GM18861 (cell line): ENCODE data around the gene BACE1.

Experiments used
- ATAC-seq: cut with Tn5 transposase; IDR thresholded peaks from one replicate; pipeline ENCODE4 v1.9.1; 2021; ENCODE audit not compliant: unreplicated experiment

Gene BACE1

GRCh38 chr11:117309310-117309709 lies 6.7 kb downstream of the BACE1 start:
- ATAC-seq = no peak

- no peak for ATAC-seq
Measured at GRCh38 chr11:117305145-117305544, 10.9 kb downstream of the BACE1 start.

- ATAC-seq = no peak
Measured at GRCh38 chr11:117303646-117304315, 12.3 kb downstream of the BACE1 start.

- no peak for ATAC-seq
Measured at GRCh38 chr11:117303101-117303500, 13.0 kb downstream of the BACE1 start.

GRCh38 chr11:117302228-117302627 lies 13.8 kb downstream of the BACE1 start:
- ATAC-seq = no peak

DNA sequence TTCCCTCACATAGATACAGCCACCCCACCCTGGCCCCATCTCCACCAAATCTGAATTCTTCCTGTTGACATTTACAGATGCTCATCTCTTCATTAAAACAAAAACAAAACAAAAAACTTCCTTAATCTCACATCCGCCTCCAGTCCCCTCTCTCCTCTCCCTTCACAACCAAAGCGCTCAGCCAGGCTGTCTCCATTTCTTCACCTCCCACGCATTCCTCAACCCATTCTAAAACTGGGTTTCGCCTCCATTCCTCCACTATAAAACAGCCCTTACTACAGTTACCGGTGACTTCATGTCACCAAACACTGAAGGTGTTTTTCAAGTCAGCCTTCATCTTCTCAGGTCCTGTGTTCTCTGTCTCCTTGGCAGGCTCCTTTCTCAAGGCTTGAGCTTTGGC lies 15.3 kb downstream of the BACE1 start:
- no peak for ATAC-seq

DNA sequence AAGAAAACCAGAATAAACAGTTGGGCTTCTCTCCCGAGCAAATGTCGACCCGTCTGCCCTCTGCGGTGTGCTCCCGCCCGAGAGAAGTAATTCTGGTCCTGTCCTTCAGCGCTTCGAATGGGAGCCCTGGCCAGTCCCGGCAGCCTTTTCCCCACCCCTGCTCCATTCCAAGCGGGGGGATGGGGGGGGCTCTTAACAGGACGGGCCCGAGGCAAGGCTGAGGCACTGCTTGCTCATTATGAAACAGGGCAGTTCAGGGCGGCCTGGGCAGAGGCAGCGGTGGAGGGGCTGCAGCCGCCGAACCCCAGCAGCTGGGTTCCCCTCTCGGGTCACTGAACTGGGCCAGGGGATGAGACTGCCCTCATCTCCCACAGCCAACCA lies 15.8 kb downstream of the BACE1 start:
- ATAC-seq = no peak

DNA sequence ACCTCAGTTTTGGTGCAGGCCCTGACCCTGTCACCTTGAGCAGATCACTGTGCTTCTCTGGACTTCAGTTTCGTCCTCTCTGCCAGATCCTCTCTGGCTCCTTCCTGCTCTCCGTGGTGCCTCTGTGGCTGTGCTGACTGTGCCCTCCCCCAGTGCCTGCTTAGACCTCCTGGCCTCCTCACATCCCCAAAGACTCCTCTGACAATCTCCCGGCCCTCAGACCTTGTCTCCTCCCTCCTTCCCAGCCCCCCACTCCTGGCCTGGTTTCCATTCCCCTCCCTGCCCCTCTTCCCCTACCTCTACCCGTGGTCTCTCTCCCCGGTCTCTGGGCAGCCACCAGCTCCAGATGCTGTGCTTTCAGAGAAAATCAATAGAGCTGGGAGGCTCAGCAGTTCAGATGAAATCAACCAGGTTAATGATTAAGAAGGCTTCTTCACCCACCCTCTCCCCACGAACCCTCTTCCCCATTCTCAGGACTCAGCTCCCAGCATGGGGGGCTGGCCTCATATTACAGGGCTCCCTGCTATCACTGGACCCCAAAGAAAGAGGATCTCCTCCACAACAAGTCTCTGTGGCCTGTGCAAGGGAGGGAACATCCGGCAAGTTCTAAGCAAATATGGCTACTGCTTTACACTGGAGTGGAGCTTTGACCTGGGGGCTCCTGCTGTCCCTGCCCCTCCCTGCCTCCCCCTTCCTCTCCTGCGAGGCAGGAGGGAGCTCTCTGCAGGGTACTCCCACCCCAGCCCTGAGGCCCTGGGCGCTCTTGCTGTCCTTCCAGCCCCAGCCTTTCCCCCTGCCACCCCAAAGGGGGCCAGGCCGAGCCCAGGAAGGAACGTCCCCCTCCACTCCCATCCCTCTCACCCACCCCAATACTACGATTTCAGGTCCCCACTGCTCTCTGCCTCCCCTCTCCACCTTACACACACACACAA lies 16.4 kb downstream of the BACE1 start:
- ATAC-seq = no peak

GRCh38 chr11:117298195-117298594 lies 17.9 kb downstream of the BACE1 start:
- no peak for ATAC-seq

- no peak for ATAC-seq
Measured at GRCh38 chr11:117296881-117297280, 19.2 kb downstream of the BACE1 start.

DNA sequence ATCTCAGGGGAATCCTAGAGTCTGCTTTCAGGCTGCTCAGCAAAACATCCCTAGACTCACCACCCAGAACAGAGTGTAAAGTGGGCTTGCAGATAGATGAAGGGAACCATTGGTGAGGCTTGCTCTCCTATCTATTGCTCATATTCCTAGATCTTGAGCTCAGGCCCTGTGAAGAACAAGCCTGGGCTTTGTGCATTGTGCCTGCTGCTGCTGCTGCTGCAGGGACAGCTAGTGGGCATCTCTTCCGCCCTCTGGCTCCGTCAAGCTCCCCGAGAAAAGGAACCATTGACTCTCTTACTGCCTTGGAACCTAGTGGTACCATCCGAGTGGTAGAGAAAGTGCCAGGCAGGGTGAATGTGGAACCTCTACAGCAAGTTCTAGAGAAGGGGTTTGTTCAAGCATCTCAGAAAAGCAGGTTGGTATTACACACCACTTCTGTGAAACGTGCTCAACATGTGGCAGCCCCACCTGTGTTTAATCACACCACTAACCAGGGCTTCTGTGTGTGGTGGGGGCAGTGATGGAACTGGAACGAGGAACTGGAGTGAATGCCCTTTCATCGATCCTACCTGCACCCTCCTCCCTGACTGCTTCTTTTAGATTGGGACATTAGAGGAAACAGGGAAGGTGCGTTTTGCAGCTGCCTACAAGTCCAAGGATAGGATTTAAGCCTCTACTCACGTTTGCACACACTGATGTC lies 20.5 kb downstream of the BACE1 start:
- no peak for ATAC-seq

- no peak for ATAC-seq
Measured at GRCh38 chr11:117292616-117293015, 23.4 kb downstream of the BACE1 start.

DNA sequence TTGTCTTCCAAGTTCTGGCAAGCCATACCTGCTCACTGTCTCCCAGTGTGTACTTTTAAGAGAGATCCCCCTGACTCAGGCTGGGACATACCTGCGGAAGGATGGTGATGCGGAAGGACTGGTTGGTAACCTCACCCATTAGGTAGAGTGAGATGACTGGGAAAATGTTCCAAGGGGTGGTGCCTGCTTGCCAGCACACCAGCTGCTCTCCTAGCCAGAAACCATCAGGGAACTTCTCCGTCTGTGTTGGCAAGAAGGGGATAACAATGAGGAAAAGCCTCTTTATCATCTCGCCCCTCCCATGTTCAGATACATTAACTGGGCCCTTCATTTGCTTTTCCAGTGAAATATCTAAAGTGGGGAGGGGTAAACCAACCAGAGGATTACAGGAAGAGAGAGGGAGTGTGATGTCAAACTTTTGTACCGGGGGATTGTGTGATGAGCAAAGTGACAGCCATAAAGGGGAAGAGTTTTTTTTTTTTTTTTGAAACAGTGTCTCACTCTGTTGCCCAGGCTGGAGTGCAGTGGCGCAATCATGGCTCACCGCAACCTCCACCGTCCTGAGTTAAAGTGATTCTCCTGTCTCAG lies 25.2 kb downstream of the BACE1 start, which contains the start of gene BACE1-AS:
Gene BACE1-AS, plus strand, starts transcription at position 538 of the 588 bp plus-strand sequence.
- ATAC-seq = no peak

- ATAC-seq = no peak
Measured at GRCh38 chr11:117289795-117290194, 26.3 kb downstream of the BACE1 start.

- ATAC-seq = no peak
Measured at GRCh38 chr11:117287668-117288067, 28.4 kb downstream of the BACE1 start.

DNA sequence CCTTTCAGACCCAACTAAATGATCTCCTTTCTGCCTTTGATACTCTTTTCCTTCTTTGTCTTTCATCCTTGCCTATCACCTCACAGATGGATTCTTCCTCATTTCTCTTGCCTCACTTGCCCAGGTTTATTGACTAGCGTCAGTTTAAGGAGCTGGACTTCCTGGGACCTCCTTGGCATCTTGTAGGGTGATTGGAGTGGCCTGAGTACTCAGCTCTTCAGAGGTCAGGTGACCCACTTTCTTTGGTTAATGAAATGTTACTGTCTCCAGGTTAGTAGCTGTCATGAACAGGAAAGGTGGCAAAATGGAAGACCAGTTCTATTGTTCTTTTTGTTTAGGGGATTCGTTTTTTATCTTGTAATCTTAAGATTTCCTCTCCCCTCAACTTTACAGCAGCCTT lies 29.5 kb downstream of the BACE1 start:
- no peak for ATAC-seq

DNA sequence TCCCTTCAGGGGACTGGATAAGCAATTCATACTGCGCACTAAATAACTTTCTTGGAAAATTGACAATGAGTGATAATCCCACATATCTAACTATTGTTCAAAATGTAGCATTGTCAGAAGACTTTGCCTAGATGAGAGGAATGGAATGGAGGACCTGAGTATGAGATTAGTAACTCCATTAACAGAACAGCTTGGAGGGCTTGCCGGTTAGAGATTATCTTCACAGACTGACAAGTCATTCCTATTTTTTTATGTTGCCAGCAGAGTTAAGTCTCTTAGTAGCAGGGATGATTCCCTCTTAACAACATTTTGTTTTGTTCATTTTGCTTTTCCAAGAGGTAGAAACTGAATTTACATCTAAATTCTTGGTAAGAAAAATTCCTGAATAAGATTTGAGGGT lies 32.0 kb downstream of the BACE1 start:
- ATAC-seq = no peak

DNA sequence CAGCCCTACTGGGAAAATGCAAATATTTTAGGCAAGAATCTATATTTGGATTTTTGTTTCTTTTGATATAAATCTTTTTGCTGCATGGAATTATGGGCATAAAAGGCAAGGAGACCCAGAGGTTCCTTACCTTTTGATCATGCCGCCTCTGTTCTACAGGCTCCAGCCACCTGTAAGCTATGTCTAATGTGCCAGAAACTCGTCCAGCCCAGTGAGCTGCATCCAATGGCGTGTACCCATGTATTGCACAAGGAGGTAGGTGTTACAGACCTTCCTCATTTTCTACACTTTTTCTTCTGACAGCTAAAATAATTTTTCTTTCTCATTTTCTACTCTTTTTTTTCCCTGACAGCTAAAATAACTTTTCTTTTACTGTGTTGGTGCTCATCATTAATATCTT lies 33.1 kb downstream of the BACE1 start:
- no peak for ATAC-seq

- ATAC-seq = no peak
Measured at GRCh38 chr11:117281869-117282268, 34.2 kb downstream of the BACE1 start.

DNA sequence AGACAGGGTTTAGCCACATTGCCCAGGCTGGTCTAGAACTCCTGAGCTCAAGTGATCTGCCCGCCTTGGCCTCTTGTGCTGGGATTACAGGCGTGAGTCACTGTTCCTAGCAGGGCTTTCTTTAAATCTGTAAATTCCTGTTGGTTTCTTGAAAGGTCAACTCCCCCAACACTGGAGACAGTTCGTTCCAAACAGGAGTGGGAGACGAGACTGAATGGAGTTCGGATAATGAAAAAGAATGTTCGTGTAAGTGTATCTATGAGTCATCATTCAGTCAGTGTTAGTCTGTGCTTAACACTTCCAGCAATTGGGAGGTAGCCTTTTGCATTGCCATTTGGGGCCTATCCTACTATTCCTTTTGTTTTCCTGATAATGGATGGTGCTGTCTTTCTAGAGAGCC lies 34.9 kb downstream of the BACE1 start:
- ATAC-seq = no peak

DNA sequence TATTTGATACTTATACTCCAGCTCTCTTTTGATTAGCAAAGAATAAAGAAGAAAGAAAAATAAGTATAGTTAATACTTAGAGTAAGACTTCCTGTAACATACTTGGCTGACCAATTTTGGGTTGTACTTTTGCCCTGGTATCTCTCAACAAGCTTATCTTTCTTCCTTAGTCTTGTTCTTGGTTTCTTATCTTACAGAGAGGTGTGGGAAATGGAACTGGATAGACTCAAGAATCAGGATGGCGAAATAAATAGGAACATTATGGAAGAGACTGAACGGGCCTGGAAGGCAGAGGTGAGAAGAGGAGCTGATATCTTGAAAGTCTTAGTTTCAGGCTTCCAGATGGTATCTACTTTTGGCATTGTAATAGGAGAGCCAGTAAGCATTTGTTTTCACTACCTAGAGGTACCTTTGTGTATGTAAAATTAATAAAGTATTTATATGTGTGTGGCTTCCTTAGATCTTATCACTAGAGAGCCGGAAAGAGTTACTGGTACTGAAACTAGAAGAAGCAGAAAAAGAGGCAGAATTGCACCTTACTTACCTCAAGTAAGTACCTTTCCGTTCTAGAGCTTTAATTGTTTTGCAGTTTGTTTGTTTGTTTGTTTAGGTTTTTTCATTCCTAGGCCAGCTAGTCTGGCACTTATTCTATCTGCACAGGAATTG lies 36.2 kb downstream of the BACE1 start:
- no peak for ATAC-seq
